Mammary epithelial cell (primary cell): ENCODE measurements around the gene DDX4.

Experiments
- CTCF ChIP-seq, 2 donors: IDR thresholded peaks in 1 of 2; conservative IDR thresholded peaks in 1 of 2; 2 replicates each; pipeline ENCODE4 v1.5.1; 2011 to 2012; ENCODE audit warnings: inconsistent platforms in 2 of 2, low read length in 2 of 2, mild to moderate bottlenecking in 2 of 2, control low read depth in 1 of 2, low read depth in 1 of 2; ENCODE audit not compliant: insufficient read depth in 1 of 2; ENCODE audit errors: extremely low read depth in 1 of 2
- EZH2 ChIP-seq: IDR thresholded peaks from 2 replicates; pipeline ENCODE4 v1.6.1; 2012; ENCODE audit warnings: low read length, inconsistent platforms, borderline replicate concordance

DNA sequence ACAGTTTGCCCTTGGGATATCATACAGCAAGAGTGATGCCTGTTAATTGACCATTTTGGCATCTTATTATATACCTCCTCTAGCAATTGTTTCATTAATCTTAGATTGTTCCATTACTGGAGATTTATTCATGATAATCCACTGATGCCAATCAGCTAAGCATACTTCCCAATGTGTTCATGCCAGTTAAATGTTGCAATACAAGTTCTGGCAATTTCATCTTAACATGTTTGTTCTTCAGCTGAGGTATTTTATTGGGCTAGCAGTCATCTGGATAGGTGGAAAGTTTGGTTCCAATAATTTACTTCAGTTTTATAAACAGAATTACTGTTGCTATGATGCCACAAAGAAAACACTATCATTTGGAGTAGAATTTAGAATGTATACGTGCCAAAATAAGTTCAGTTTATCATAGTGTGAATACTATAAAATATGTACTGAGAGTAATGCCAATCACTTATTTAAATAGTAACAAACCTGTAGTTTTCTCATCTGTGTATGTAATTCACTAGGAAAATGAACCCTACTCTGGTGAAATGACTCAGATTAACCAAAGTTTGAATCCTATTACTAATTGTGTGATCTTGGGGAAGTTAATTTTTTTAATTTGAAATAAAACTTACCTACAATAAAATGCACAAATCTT lies 85.4 kb downstream of the DDX4 start:
- TF ChIP-seq CTCF (conservative IDR thresholded peaks at IDR 0.05 in 1 of 2, IDR thresholded peaks at IDR 0.05 in 1 of 2; ENCODE audit: extremely low read depth in 1 of 2, insufficient read depth in 1 of 2, low read depth in 1 of 2, low read length in 2 of 2) (no peak), EZH2 (no peak)
